T1000 (cell line): Measurements from ENCODE around the gene ZSWIM5.
"Not testable (repeated sequence)": the region's sequence is repeated elsewhere in the genome, so short reads cannot be mapped to it uniquely, and the experiment has no call there.

Experiments
- DNase-seq: peaks from one replicate; lab custom pipeline; 2025; ENCODE audit warnings: mixed read lengths; lab: John Stamatoyannopoulos, UW

The ZSWIM5 gene

DNA sequence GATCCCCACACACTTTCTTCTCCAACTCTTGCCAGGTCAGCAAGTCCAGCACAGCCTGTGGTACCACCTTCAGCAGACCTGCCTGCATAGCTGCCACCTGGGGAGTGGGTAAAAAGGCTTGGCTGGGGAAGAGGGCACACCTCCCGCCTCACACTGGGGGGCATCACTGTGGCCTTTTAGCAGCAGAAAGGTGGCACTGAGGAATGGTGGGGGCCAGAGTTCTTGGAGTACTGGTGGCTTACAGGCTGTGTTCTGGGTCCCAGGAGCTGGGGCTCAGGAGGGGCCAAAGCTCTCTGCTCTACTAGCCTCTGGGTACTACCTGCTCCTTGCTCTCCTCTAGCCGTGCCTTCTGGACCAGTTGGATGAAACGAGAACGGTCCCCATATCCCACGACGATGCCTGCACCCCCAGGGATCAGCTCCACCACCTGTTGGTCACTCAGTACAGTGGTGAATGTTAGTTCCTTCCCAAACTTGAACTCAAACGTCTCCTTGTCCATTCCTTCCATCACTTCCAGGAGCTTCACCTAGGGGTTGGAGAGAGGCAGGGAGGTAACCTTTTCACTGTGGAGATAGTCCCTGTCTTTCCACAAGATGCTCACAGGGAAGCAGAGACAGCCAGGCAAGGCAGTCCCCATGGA lies 202.0 kb downstream of the ZSWIM5 start:
- DNase-seq: no peak

DNA sequence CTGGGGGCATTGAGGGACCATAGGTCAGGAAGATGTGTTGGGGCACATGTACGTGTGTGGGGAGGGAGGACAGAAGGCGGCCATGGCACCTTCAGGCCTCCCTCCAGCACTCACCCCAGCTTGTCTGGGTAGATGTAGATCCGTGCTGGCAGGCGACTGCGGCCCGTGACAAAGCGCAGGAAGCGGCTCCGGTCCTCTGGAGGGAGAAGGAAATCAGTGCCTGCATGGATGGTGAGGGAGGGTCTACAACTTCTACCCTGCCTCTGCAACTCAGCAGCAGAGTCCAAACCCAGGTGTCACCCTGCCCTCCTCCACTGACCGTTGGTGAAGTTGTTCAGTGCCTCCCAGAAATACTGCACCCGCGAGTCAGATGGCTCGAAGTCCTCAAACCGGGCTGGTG lies 202.7 kb downstream of the ZSWIM5 start:
- no peak for DNase-seq

DNA sequence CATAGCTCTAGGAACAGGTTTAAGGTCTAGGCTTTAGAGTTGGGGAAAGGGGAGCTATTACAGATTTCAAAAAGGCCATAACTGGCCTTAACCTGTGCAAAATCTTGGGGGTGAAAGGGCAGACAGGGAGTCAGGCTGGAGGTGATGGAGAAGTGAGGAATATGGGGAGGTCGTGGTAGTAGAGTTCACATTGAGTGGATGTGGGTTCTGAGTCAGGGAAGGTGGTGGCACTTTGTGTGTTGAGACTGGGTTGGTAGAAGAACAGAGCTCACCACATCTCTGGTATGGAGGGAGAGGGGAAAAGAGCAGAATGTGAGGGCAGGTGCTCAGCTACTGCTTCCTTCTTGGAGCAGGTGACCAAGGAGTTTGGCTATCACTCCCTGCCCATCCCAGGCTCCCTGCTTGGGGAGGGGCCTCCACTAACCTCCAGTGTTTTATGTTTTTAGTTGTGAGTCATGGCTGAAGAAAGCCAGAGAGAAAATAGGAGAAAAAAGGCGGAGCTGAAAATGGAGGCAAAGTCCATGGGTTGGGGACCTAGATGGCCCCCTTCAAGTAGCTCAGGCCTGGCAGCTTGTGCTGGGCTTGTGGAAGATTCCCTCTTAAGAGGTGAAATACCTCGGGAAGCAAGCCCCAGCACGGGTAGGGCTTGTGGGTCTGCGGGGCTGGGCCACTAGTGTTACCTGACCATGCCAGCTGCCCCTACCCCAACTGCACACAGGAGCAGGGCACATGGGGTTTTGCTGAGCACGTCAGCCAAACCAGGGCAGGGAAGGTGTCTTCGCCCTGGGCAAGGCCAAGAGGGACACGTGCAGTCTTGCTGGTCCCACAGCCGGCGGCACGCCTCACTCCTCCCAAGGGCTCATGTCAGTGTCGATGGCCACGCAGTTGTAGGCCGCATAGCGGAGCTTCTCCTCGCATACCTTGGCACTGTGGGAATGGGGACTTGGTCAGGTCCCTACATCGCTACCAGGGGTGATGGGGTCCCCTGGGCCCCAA lies 203.5 kb downstream of the ZSWIM5 start:
- no peak for DNase-seq

DNA sequence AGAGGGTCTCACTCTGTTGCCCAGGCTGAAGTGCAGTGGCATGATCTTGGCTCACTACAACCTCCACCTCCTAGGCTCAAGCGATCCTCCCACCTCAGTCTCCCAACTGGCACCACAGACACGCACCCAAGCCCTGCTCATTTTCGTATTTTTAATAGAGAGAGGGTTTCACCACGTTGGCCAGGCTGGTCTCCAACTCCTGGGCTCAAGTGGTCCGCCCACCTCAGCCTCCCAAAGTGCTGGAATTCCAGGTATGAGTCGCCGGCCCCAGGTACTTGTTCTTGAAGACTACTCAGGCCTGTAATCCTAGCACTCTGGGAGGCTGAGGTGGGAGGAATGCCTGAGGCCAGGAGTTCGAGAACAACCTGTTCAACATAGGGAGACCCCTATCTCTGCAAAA lies 204.8 kb downstream of the ZSWIM5 start:
- DNase-seq: not testable (repeated sequence)

DNA sequence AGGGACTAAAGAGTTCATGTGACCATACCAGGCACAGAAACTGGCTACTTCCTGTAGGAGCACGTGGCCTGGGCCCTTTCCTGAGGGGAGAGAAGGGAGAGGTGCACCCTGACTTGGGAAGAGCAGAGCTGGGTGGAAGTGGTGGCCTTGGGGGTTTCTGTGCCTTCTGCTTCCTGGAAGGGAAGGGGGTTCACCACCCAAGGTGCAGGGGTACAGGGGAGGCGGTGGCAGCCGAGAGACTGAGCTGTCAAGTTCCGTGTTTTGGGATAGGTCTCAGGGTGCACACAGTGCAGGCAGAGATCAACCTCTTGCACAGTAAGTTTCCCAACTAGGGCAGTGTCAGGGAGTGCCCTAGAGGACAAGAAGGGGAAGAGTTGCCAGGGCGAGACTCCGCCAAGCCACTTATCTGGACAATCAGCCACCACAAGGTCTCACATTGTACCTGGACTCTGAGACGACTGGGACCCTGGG lies 205.4 kb downstream of the ZSWIM5 start:
- no peak for DNase-seq

DNA sequence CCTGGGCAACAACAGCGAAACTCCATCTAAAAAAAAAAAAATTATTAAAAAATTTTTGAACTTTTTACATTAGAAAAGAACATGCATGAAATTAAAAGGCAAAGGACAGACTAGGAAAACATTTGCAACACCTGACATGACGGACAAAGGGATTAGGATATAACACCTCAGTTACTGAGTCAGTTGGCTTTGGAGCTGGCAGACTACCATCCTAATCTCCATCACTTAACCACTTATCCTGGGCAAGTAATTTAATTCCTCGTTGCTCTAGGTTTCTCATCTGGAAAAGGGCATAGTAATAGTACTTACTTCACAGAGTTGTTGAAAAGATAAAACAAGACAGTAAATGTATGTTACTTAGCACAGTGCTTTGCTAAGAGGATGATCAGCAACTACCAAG lies 207.2 kb downstream of the ZSWIM5 start:
- no peak for DNase-seq

DNA sequence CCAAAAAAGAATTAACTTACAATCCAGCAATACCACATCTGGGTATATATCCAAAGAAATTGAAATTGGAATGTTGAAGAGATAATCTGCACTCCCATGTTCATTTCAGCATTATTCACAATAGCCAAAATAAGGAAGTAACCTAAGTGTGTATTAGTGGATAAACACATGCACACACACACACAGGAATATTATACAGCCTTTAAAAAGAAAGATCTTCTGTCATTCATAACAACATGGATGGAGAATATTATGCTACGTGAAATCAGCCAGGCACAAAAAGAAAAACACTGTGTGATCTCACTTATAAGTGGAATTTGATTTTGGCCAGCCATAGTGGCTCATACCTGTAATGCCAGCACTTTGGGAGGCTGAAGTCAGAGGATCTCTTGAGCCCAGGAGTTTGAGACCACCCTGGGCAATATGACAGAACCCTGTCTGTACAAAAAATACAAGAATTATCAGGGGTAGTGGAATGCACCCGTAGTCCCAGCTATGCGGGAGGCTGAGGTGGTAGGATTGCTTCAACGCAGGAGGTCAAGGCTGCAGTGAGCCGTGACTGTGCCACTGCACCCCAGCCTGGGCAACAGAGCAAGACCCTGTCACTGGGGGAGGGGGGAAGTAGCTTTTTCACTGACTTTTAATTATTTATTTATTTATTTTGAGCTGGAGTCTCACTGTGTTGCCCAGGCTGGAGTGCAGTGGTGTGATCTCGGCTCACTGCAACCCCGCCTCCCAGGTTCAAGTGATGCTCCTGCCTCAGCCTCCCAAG lies 210.8 kb downstream of the ZSWIM5 start:
- DNase-seq: no peak

DNA sequence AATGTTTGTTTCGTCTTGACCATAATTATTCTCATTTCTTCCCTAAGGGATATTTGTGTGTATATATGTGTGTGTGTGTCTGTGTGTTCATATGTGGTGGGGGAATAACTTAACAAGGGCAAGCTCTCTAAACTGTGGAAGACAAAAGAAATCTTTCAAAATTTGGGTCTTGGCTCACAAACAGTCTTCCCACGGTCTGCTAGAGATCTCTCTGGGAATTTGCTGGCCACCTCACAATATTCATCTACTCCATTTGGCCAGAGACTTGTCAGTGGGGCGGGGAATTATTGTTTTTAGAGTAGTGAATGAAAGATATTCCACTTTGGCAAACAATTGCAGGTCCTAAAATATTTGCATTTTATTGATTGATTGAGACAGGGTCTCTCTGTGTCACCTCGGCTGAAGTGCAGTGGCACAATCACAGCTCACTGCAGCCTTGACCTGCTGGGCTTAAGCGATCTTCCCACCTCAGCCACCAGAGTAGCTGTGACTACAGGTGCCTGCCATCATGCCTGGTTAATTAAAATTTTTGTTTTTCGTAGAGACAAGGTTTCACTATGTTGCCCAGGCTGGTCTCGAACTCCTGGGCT lies 212.0 kb downstream of the ZSWIM5 start:
- DNase-seq: no peak

DNA sequence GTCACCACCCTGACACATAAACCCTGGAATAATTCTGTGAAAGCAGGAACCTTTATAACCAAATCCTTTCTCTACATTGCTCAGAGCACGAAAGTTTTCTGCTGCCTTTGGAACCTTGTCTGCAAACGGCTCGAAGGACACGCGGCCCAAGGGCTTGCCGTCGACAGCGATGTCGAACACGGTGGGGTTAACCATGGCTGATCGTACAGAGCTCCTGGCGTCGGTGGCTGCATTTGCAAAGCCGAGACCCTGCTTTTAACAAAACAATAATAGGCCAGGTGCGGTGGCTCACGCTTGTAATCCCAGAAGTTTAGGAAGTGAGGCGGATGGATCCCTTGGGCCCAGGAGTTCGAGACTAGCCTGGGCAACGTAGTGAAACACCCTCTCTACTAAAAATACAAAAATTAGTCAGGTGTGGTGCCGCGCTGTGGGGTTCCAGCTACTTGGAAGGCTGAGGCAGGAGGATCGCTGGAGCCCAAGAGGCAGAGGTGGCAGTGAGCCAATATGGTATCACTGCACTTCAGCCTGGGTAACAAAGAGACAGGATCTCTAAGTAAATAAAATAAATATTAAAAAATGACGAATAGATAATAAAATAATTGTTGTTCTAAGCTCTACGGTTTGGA lies 217.8 kb downstream of the ZSWIM5 start:
- DNase-seq: no peak

DNA sequence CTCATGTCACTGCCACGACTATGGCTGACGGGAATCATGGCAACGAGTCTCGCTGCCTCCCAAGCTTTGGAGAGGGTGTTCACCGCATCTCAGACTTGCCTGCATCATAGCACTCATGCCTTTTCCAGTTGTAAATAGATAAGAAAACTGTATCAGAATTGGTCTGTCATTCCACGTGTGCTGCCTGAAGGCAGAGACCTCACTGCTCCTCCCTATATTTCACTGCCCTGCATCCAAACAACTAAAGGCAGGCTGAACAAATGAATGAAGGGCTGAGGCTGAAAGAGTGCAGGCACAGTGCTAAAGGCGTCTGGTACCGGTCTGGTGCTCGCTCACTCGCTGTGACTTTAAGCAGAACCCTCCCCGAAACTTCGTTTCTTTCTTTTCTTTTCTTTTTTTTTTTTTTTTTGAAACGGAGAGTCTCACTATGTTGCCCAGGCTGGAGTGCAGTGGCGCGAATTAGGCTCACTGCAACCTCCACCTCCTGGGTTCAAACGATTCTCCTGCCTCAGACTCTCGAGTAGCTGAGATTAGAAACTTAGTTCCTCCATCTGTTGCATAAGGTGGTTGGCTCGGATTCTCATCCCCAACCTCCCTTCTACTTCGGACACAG lies 220.6 kb downstream of the ZSWIM5 start:
- no peak for DNase-seq

DNA sequence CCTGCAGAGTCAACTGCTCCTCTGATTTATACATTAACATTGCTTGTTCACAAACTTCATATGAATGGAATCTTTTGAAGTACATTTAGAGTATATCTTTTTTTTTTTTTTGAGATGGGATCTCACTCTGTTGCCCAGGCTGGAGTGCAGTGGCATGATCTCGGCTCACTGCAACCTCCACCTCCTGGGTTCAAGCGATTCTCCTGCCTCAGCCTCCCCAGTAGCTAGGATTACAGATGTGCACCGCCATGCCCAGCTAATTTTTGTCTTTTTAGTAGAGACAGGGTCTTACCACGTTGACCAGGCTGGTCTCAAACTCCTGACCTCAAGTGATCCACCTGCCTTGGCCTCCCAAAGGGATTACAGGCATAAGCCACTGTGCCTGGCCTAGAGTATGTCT lies 229.0 kb downstream of the ZSWIM5 start:
- not testable (repeated sequence) for DNase-seq

DNA sequence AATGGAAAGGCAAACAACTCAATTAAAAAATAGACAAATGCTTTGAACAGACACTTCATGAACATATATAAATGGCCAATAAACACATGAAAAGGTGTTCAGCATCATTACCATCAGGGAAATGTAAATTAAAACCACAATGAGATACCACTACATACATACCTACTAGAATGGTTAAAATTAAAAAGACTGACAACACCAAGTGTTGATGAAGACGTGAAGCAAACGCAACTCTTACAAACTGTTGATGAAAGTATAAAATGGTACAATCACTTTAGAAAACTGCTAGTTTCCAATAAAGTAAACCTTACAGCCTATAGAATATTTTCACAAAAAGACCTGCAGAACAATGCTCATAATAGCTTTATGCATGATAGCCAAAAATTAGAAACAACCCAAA lies 230.2 kb downstream of the ZSWIM5 start:
- DNase-seq: no peak

DNA sequence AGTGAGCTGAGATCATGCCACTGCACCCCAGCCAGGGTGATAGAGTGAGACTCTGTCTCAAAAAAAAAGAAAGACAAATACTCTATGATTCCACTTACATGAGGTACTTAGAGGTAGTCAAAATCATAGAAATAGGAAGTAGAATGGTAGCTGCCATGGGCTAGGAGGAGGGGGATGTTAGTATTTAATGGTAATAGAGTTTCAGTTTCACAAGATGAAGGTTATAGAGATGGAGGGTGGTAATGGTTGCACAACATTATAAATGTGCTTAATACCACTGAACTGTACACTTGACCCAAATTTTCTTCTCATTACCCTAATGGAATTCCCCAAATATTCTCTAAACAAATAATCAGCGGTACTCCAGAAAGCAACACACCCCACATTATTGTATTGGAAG lies 232.8 kb downstream of the ZSWIM5 start:
- DNase-seq: no peak

DNA sequence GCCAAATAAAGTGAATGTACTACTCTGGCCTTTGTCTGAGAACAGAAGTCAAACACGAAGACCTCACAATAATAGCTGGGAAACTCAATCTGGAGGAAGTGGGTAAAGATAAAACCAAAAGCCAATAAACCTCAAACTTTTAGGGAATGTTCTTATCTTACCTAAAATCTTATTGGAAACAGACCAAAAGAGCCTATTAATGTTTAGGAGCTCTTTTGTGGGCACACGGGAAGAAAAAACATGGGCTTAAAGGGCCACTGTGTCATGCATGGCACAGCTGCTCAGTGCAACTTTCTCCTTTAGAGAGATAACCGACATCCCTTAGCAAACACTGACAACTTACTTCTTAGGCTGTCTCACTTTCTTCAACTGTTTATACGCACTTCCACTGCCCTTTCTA lies 236.1 kb downstream of the ZSWIM5 start:
- DNase-seq: no peak
